Activated gamma-delta T cell (primary cell): ENCODE results near the gene SLC38A9.

Source experiments
- DNase-seq: peaks from one replicate; lab custom pipeline; 2025; lab: John Stamatoyannopoulos, UW

SLC38A9 gene

GRCh38 chr5:55649963-55650362 is 62.2 kb downstream of the SLC38A9 start:
- no peak for DNase-seq

GRCh38 chr5:55645304-55645703 is 66.8 kb downstream of the SLC38A9 start:
- no peak for DNase-seq

GRCh38 chr5:55638455-55638854 is 73.7 kb downstream of the SLC38A9 start:
- DNase-seq, result no peak

GRCh38 chr5:55638051-55638450 is 74.1 kb downstream of the SLC38A9 start:
- DNase-seq, result no peak

GRCh38 chr5:55636683-55637082 is 75.4 kb downstream of the SLC38A9 start:
- no peak for DNase-seq

GRCh38 chr5:55636177-55636576 is 75.9 kb downstream of the SLC38A9 start:
- DNase-seq, result no peak

GRCh38 chr5:55634866-55635265 is 77.3 kb downstream of the SLC38A9 start:
- no peak for DNase-seq

GRCh38 chr5:55634209-55634805 is 77.8 kb downstream of the SLC38A9 start:
- no peak for DNase-seq

GRCh38 chr5:55633574-55634208 is 78.4 kb downstream of the SLC38A9 start:
- no peak for DNase-seq

- no peak for DNase-seq
These were observed 82.3 kb downstream of the SLC38A9 start for GRCh38 chr5:55629815-55630214.

- DNase-seq, result no peak
These were observed 85.3 kb downstream of the SLC38A9 start for GRCh38 chr5:55626790-55627189.

GRCh38 chr5:55625913-55626312 is 86.2 kb downstream of the SLC38A9 start:
- no peak for DNase-seq

- DNase-seq, result no peak
These were observed 86.6 kb downstream of the SLC38A9 start for GRCh38 chr5:55625589-55625909.

GRCh38 chr5:55624841-55625588 is 87.1 kb downstream of the SLC38A9 start:
- DNase-seq, result no peak

- DNase-seq, result no peak
These were observed 88.3 kb downstream of the SLC38A9 start for GRCh38 chr5:55623789-55624188.

- DNase-seq, result no peak
These were observed 89.7 kb downstream of the SLC38A9 start for GRCh38 chr5:55622460-55622859.

GRCh38 chr5:55621229-55621628 is 90.9 kb downstream of the SLC38A9 start:
- no peak for DNase-seq

GRCh38 chr5:55620766-55621160 is 91.4 kb downstream of the SLC38A9 start:
- DNase-seq, result no peak

GRCh38 chr5:55620009-55620765 is 91.9 kb downstream of the SLC38A9 start:
- no peak for DNase-seq

GRCh38 chr5:55618318-55618717 is 93.8 kb downstream of the SLC38A9 start:
- no peak for DNase-seq

GRCh38 chr5:55613112-55613868 is 98.8 kb downstream of the SLC38A9 start:
- no peak for DNase-seq

GRCh38 chr5:55610542-55610941 is 101.6 kb downstream of the SLC38A9 start:
- no peak for DNase-seq
